ENCODE results near the gene MRPL16.

GRCh38 chr11:59842316-59842715, 31.7 kb upstream of the MRPL16 start:
- TF ChIP-seq, protein P1, sequence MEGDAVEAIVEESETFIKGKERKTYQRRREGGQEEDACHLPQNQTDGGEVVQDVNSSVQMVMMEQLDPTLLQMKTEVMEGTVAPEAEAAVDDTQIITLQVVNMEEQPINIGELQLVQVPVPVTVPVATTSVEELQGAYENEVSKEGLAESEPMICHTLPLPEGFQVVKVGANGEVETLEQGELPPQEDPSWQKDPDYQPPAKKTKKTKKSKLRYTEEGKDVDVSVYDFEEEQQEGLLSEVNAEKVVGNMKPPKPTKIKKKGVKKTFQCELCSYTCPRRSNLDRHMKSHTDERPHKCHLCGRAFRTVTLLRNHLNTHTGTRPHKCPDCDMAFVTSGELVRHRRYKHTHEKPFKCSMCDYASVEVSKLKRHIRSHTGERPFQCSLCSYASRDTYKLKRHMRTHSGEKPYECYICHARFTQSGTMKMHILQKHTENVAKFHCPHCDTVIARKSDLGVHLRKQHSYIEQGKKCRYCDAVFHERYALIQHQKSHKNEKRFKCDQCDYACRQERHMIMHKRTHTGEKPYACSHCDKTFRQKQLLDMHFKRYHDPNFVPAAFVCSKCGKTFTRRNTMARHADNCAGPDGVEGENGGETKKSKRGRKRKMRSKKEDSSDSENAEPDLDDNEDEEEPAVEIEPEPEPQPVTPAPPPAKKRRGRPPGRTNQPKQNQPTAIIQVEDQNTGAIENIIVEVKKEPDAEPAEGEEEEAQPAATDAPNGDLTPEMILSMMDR (conservative IDR thresholded peaks at IDR 0.05; ENCODE audit: low read depth, low read length), result no peak
- TF ChIP-seq EZH2 (IDR thresholded peaks at IDR 0.05; ENCODE audit: borderline replicate concordance, low read depth, low read length, poor library complexity, severe bottlenecking), result no peak

Data from A673 (cell line).